ENCODE measurements around the gene FAM168A.

DNA sequence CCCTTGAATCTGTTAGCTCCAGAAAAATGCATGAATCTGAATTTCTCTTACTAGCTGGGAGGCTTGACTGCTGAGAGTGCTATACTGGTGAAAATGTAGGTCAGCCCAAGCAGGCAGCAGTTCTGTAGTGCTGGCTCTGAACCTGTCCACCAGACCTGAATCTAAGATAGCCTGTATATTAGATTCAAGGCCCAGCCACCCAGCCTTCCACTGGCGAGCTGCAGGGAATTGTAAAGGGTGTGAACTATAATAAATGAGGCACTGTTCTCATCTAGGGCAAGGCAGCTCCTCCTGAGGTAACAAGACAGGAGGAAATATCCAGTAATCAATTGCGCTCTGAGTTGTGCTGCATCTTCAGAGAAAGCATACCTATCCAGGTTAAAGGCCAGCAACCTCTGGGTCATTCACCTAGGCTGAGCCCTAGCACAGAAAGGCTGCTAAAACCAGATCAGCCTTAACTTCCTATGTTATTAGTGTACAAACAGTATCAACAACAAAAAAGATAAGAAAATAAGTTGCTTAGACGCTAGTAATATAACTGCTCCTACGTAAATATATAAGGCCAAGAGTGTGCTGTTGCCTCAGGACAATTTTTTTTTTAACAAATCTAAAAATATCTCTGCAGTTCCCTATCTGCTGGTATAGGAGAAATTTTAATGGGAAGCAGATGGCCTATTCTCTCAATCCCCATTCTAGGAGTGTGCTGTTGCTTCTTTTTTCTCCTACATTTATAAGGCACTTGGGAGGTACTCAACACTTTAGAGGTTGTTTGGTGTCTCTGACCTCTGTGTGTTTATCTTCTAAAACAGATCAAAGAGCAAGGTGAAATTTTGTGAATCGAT, 158.7 kb downstream of the FAM168A start:
- TF ChIP-seq SIN3A (IDR thresholded peaks at IDR 0.05; ENCODE audit: borderline replicate concordance, insufficient read depth, low read depth, low read length) = no peak
- no peak for TF ChIP-seq CTCF (IDR thresholded peaks at IDR 0.05)
- TF ChIP-seq, protein P1, sequence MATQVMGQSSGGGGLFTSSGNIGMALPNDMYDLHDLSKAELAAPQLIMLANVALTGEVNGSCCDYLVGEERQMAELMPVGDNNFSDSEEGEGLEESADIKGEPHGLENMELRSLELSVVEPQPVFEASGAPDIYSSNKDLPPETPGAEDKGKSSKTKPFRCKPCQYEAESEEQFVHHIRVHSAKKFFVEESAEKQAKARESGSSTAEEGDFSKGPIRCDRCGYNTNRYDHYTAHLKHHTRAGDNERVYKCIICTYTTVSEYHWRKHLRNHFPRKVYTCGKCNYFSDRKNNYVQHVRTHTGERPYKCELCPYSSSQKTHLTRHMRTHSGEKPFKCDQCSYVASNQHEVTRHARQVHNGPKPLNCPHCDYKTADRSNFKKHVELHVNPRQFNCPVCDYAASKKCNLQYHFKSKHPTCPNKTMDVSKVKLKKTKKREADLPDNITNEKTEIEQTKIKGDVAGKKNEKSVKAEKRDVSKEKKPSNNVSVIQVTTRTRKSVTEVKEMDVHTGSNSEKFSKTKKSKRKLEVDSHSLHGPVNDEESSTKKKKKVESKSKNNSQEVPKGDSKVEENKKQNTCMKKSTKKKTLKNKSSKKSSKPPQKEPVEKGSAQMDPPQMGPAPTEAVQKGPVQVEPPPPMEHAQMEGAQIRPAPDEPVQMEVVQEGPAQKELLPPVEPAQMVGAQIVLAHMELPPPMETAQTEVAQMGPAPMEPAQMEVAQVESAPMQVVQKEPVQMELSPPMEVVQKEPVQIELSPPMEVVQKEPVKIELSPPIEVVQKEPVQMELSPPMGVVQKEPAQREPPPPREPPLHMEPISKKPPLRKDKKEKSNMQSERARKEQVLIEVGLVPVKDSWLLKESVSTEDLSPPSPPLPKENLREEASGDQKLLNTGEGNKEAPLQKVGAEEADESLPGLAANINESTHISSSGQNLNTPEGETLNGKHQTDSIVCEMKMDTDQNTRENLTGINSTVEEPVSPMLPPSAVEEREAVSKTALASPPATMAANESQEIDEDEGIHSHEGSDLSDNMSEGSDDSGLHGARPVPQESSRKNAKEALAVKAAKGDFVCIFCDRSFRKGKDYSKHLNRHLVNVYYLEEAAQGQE (IDR thresholded peaks at IDR 0.05; ENCODE audit: insufficient read depth in 1 of 2, low read depth in 2 of 2, low read length in 1 of 2) = no peak
- no peak for TF ChIP-seq POLR2AphosphoS5 (IDR thresholded peaks at IDR 0.05; ENCODE audit: low read depth, low read length)
- TF ChIP-seq TCF7L2 (IDR thresholded peaks at IDR 0.05; ENCODE audit: low read depth, low read length) = no peak
